K562 (cell line): ENCODE measurements around the gene HOXB5. TPM values are rescaled to one million over a fixed set of nuclear protein-coding genes. Genes with fewer than 3 reads are reported as not detected.

Experiments used
- ATAC-seq: fragments of 200-7000 bp; cut with Tn5 transposase; 3 replicates; pipeline ENCODE4 v1.9.1; 2020; ENCODE audit warnings: moderate library complexity
- BruUV-seq: library from RNA; stranded (reverse); fragments of 400-500 nt; replicated peaks from 2 replicates; lab custom pipeline; 2021; lab: Mats Ljungman, UMichigan
- CTCF ChIA-PET: fragments of 300-600 bp; formaldehyde crosslinking; extraction: SDS; loops from one replicate; lab custom pipeline; 2021; ENCODE audit warnings: low intra/inter-chr PET ratio; lab: Yijun Ruan, JAX
- POLR2A ChIA-PET: fragments of 300-600, 350-650 bp; sonication (Branson Sonifier 250); formaldehyde crosslinking; extraction: SDS; loops from one replicate; lab custom pipeline; 2021; ENCODE audit warnings: antibody characterized with exemption, inconsistent platforms; lab: Yijun Ruan, JAX
- DNase-seq, 4 experiments: peaks; one replicate each; pipeline versions ENCODE4 v3.0.0 to v3.0.0-alpha.2; 2011 to 2018; ENCODE audit warnings: low spot score in 3 of 4, mixed read lengths in 3 of 4; ENCODE audit errors: extremely low read depth in 1 of 4
- FAIRE-seq: peaks from 2 replicates; lab custom pipeline; 2011; peaks lifted over from hg19 to GRCh38; lab: Jason Lieb, UNC
- H2AFZ ChIP-seq: 2 replicates; pipeline ENCODE4 v1.6.0; 2011; ENCODE audit warnings: low read depth, low read length, control low read depth, inconsistent platforms
- H3K27ac ChIP-seq: fragments of 200-600 bp; 3 replicates; pipeline ENCODE4 v1.8.0; 2011; ENCODE audit warnings: low read depth, mild to moderate bottlenecking, control low read depth, inconsistent platforms, low read length, moderate library complexity, mixed read lengths; ENCODE audit errors: extremely low read depth
- H3K27me3 ChIP-seq, 2 experiments: fragments of 300-600 bp in 1 of 2; 2 replicates in 1 of 2; 3 replicates in 1 of 2; pipeline versions ENCODE4 v1.6.0 to v1.8.0; 2011; ENCODE audit warnings: inconsistent platforms in 2 of 2, low read length in 2 of 2, mild to moderate bottlenecking in 1 of 2, mixed read lengths in 1 of 2, moderate library complexity in 1 of 2; ENCODE audit not compliant: control insufficient read depth in 2 of 2, insufficient read depth in 2 of 2
- H3K36me3 ChIP-seq: fragments of 300-600 bp; 3 replicates; pipeline ENCODE4 v1.8.0; 2011; ENCODE audit warnings: mild to moderate bottlenecking, low read length, inconsistent platforms; ENCODE audit not compliant: control insufficient read depth, insufficient read depth
- H3K4me1 ChIP-seq, 2 experiments: fragments of 200-600 bp in 1 of 2; replicated peaks in 1 of 2; 2 replicates in 1 of 2; 3 replicates in 1 of 2; pipeline versions ENCODE4 v1.5.1 to v1.8.0; 2011; ENCODE audit warnings: inconsistent platforms in 2 of 2, low read length in 2 of 2, mild to moderate bottlenecking in 1 of 2, mixed read lengths in 1 of 2, moderate library complexity in 1 of 2; ENCODE audit not compliant: control insufficient read depth in 2 of 2, insufficient read depth in 2 of 2
- H3K4me2 ChIP-seq: 2 replicates; pipeline ENCODE4 v1.6.1; 2011; ENCODE audit warnings: low read length, control low read depth, inconsistent platforms, mixed read lengths; ENCODE audit not compliant: insufficient read depth
- H3K4me3 ChIP-seq: fragments of 200-600 bp; sonication (generic), shearing (Covaris generic); 2 replicates; pipeline ENCODE4 v1.5.1; 2016; ENCODE audit warnings: control low read depth, inconsistent platforms
- H3K79me2 ChIP-seq: fragments of 200-600 bp; 3 replicates; pipeline ENCODE4 v1.8.0; 2011; ENCODE audit warnings: low read length, inconsistent platforms; ENCODE audit not compliant: control insufficient read depth, insufficient read depth
- H3K9ac ChIP-seq, 2 experiments: 2 replicates each; pipeline versions ENCODE4 v1.6.0 to v1.6.1; 2011; ENCODE audit warnings: low read depth in 2 of 2, low read length in 2 of 2, control low read depth in 1 of 2, inconsistent platforms in 1 of 2, mild to moderate bottlenecking in 1 of 2, mixed read lengths in 1 of 2; ENCODE audit not compliant: insufficient read depth in 1 of 2
- H3K9me1 ChIP-seq: one replicate; pipeline ENCODE4 v1.6.0; 2011; ENCODE audit warnings: inconsistent platforms, mild to moderate bottlenecking, low read length, moderate library complexity; ENCODE audit not compliant: control insufficient read depth, insufficient read depth
- H3K9me3 ChIP-seq: replicated peaks from 2 replicates; pipeline ENCODE4 v1.5.1; 2011; ENCODE audit warnings: low read depth, low read length, inconsistent platforms; ENCODE audit not compliant: control insufficient read depth, insufficient read depth
- H4K20me1 ChIP-seq: replicated peaks from 2 replicates; pipeline ENCODE4 v1.6.1; 2011; ENCODE audit warnings: low read length, inconsistent platforms, mixed read lengths; ENCODE audit not compliant: control insufficient read depth, insufficient read depth
- ARID1B ChIP-seq: fragments of 450-650 bp; IDR thresholded peaks from 2 replicates; pipeline ENCODE4 v1.6.1; 2016; ENCODE audit warnings: antibody characterized with exemption, mild to moderate bottlenecking, inconsistent platforms
- EGR1 ChIP-seq: fragments of 450-650 bp; conservative IDR thresholded peaks from 2 replicates; pipeline ENCODE4 v1.6.1; 2017; ENCODE audit warnings: mild to moderate bottlenecking
- HNRNPLL ChIP-seq: fragments of 200-400 bp; formaldehyde crosslinking; IDR thresholded peaks from 2 replicates; pipeline ENCODE4 v1.6.1; 2017; ENCODE audit warnings: low read length, low read depth, mild to moderate bottlenecking; ENCODE audit not compliant: poor library complexity, severe bottlenecking
- KLF16 ChIP-seq: IDR thresholded peaks from 2 replicates; pipeline ENCODE4 v1.6.1; 2016; ENCODE audit warnings: antibody characterized with exemption
- POLR2G ChIP-seq: fragments of 200-400 bp; formaldehyde crosslinking; IDR thresholded peaks from 2 replicates; pipeline ENCODE4 v1.6.1; 2017; ENCODE audit warnings: low read depth, mild to moderate bottlenecking, antibody characterized with exemption, low read length, moderate library complexity
- TAL1 ChIP-seq: fragments of 450-650 bp; IDR thresholded peaks from 2 replicates; pipeline ENCODE4 v1.6.1; 2016; ENCODE audit warnings: mild to moderate bottlenecking
- ZNF175 ChIP-seq: fragments of 200-800 bp; sonication (Bioruptor generic); IDR thresholded peaks from 2 replicates; pipeline ENCODE4 v1.6.1; 2016; ENCODE audit warnings: low read depth, mild to moderate bottlenecking, missing genetic modification characterization, missing compliant biosample characterization
- ZNF586 ChIP-seq: fragments of 450-650 bp; formaldehyde crosslinking; conservative IDR thresholded peaks from 2 replicates; pipeline ENCODE4 v1.4.0; 2020; ENCODE audit warnings: mild to moderate bottlenecking, moderate library complexity
- ZNF717 ChIP-seq: fragments of 250-450 bp; sonication (Bioruptor Pico); IDR thresholded peaks from 2 replicates; pipeline ENCODE4 v1.5.0; 2021
- WGBS: fragments of 100-300 bp; shearing (Covaris generic); methylation state at CpG from one replicate; pipeline ENCODE4 v1.1.6; 2016; ENCODE audit warnings: low coverage, mixed read lengths; ENCODE audit not compliant: insufficient coverage; ENCODE audit errors: missing lambda C conversion rate; 5-methylcytosine and 5-hydroxymethylcytosine counted together
- in situ Hi-C: fragments of 300-500 bp; cut with MboI; formaldehyde crosslinking; loops from 4 replicates; pipeline ENCODE4 v1.15.0; 2018; ENCODE audit warnings: inconsistent platforms, mixed read lengths
- intact Hi-C: fragments of 100-400 bp; cut with micrococcal nuclease; formaldehyde crosslinking; loops from 2 replicates; pipeline ENCODE4 v1.14.2; 2022
- polyA plus RNA-seq, 8 experiments: library from polyadenylated mRNA; depleted of rRNA in 4 of 8; stranded (reverse) in 5 of 8; unstranded in 3 of 8; fragments of >200 nt; fragmentation: Nextera tagmentation in 2 of 8; fragmentation: Illumina TruSeq in 1 of 8; extraction: Ambion mirVana in 2 of 8; extraction: Trizol in 1 of 8; gene quantifications; 2 replicates each; pipeline versions ENCODE4 v1.2.1 to v1.2.3, GENCODE V29; 2011 to 2014; ENCODE audit warnings: inconsistent platforms in 1 of 8, missing spikeins in 1 of 8
- total RNA-seq, 7 experiments: library from RNA; depleted of rRNA in 6 of 7; stranded (reverse); fragments of >200 nt in 6 of 7; fragmentation: Illumina TruSeq in 2 of 7; extraction: Trizol in 2 of 7; gene quantifications; 2 replicates each; pipeline versions ENCODE4 v1.2.1 to v1.2.3, GENCODE V29; 2011 to 2021; ENCODE audit warnings: low replicate concordance in 1 of 7

The HOXB5 gene
- total and polyA plus RNA-seq, 9 of the 15 experiments (the other 6 are each of a cell fraction or from before 2014, with no cell fraction given), result 0.24 to 2.7 (median 0.65) TPM

DNA sequence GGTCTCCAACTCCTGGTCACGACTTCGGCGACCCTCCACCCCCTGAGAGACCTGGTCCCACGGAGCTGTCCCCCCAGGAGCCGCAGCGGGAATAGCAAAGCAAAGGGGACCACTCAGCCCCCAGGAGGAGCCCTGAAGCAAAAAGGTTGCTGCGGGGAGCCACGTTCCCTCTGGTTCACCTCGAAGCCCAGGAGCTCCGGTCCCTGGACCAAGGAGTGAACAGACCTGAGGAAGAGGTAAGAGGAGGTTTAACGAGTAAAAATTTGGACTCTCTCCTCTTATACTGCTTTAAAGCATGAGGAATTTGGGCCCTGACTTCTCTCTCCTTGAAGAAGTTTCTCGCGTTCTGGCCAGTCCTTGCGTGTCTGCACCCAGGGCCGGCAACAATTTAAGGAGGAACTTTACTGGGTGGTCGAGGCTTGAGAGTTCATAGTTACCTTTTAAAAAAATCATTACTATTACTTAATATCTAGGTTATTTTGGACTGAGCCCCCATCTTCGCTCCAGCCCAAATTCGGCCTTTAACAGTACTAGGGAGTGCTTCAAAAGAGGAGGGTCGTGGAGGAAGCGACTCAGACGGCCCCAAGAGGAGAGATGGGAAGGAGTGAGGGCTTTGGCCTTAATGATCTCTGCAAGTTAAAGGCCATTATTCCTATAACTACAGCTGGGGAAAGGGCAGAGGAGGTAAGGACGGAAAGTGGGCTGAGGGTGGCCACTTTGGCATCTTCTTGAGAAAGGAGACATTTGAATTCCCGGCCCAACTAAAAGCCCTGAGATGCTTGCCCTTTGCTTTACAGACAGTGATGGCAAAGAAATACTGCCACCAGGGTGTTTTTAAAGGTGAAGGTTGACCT is 49.5 kb upstream of the HOXB5 start:
- no TSS peak for BruUV-seq
- Histone ChIP-seq H3K9ac (no peak overlapping the region), H4K20me1 (no peaks in the 10 kb centered on the region), H3K4me2 (no peak overlapping the region), H3K36me3 (no peaks in the 10 kb centered on the region), H3K9me1 (peaks cover 4% of the 10 kb centered on the region), H3K79me2 (peaks cover 41% of the 10 kb centered on the region), H3K27ac (no peak overlapping the region), H3K9me3 (no peaks in the 10 kb centered on the region), H3K4me1 (peaks cover 26 to 44% of the 10 kb centered on the region in 2 experiments; a peak in 4 of 5 replicates), H3K27me3 (no peaks in the 10 kb centered on the region), H3K4me3 (no peak overlapping the region), H2AFZ (no peak overlapping the region)
- ATAC-seq, result no peak
- no peak for TF ChIP-seq KLF16
- no peak for TF ChIP-seq ARID1B
- no peak for TF ChIP-seq EGR1
- TF ChIP-seq ZNF586 (CRISPR knock-in tag), result no peak
- no peak for TF ChIP-seq ZNF717
- no peak for TF ChIP-seq POLR2G
- no peak for TF ChIP-seq TAL1
- TF ChIP-seq ZNF175 (CRISPR knock-in tag), result no peak
- TF ChIP-seq HNRNPLL, result no peak
- WGBS, result 70% methylated on average over 21 of the region's 23 CpGs
- in situ Hi-C loops, result no loop called here
- intact Hi-C loops, result no loop called here
- FAIRE-seq, result no peak
- DNase-seq, result no peak
- POLR2A ChIA-PET, result interaction anchor here (1.2 to 5.1 kb wide), 3 partner anchors 14 to 29 kb away, joined by 3 to 14 read pairs (median 5); partner anchors contain the start of gene HOXB9
- CTCF ChIA-PET, result interaction anchor here (0.6 to 0.7 kb wide), 2 partner anchors 316 to 795 kb away, joined by 3 read pairs; no protein-coding TSS in a partner anchor
